22Rv1 (cell line): Measurements from ENCODE around the gene NAA30.

Experiments
- H3K27ac ChIP-seq: fragments of 450-650 bp; 2 replicates; pipeline ENCODE4 v1.5.1; 2017
- ZFX ChIP-seq: fragments of 450-650 bp; IDR thresholded peaks from 2 replicates; pipeline ENCODE4 v1.6.1; 2017; ENCODE audit warnings: antibody characterized with exemption, borderline replicate concordance
- TF ChIP-seq, protein P1 (sequence below): fragments of 450-650 bp; IDR thresholded peaks from 2 replicates; pipeline ENCODE4 v1.5.1; 2017; ENCODE audit warnings: mild to moderate bottlenecking

Gene NAA30

DNA sequence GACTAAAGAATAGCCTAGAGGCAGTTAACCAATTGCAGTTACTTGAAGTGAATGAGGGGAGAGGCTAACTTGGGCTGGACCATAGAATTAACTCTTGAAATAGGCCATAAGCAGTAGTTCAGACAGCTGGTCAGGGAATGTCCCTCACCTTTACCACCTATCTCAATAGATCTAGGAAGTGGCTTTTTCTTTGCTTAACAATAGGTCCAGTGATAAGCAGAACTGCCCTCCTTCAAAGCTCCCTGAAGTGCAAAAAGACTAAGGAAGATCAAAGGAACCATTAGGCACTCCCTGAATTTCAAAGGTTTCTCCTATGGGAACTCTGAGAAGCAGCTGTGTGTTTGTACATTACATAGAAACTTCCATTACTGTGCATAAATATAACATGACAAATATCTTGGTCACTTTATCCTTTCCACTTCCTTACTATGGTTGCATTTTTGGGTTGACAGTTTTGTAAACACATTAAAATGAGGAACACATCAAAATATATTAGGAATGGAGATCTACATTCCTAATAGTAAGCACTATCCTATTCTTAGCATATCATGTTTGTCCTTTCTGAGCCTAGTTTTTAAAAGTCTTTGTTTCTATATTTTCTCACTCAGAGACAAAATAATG lies 7.2 kb upstream of the NAA30 start:
- H3K27ac ChIP-seq: no peak overlapping the region
- TF ChIP-seq ZFX: no peak
- TF ChIP-seq, protein P1, sequence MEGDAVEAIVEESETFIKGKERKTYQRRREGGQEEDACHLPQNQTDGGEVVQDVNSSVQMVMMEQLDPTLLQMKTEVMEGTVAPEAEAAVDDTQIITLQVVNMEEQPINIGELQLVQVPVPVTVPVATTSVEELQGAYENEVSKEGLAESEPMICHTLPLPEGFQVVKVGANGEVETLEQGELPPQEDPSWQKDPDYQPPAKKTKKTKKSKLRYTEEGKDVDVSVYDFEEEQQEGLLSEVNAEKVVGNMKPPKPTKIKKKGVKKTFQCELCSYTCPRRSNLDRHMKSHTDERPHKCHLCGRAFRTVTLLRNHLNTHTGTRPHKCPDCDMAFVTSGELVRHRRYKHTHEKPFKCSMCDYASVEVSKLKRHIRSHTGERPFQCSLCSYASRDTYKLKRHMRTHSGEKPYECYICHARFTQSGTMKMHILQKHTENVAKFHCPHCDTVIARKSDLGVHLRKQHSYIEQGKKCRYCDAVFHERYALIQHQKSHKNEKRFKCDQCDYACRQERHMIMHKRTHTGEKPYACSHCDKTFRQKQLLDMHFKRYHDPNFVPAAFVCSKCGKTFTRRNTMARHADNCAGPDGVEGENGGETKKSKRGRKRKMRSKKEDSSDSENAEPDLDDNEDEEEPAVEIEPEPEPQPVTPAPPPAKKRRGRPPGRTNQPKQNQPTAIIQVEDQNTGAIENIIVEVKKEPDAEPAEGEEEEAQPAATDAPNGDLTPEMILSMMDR: no peak

DNA sequence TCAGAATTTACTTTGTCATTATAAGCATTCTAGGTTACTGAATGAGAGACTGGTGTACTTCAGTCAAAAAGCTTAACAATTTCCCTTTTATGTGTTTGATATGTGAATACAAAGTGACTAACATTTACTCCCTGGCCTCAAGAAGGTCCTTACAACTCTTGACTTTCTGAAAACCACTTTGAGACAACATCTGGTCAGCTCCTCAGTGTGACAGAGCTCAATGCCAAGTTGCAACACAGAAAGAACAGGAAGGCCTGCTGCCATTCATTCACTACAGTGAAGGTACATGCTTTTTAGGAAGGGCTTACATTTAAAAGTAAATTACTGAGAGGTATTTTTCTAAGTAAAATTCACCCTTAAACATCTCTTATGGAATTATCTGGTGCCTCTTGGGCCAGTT lies 2.3 kb upstream of the NAA30 start:
- no peak overlapping the region for H3K27ac ChIP-seq
- TF ChIP-seq, protein P1: no peak
- TF ChIP-seq ZFX: no peak

GRCh38 chr14:57389646-57390036 lies 745 bp upstream of the NAA30 start:
- H3K27ac ChIP-seq: peak overlapping the region; percentile 70
- TF ChIP-seq, protein P1: no peak
- TF ChIP-seq ZFX: no peak

DNA sequence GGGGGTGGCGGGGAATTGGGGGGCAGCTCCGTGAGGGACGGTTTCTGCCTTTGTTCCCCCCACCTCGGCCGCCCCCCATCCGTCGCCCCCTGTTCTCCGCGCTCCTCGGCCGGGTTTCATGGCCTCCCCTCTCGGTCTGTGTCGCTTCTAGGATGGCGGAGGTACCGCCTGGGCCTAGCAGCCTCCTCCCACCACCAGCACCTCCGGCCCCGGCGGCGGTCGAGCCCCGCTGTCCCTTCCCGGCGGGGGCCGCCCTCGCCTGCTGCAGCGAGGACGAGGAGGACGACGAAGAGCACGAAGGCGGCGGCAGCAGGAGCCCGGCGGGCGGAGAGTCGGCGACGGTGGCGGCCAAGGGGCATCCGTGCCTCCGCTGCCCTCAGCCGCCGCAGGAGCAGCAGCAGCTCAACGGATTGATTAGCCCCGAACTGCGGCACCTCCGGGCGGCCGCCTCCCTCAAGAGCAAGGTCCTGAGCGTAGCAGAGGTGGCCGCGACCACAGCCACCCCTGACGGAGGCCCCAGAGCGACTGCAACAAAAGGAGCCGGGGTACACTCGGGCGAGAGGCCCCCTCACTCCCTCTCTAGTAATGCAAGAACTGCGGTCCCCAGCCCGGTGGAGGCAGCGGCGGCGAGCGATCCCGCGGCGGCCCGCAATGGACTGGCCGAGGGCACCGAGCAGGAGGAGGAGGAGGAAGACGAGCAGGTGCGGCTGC lies 575 bp downstream of the NAA30 start:
- peak overlapping the region; percentile 70 for H3K27ac ChIP-seq

GRCh38 chr14:57391517-57392195 lies 1.3 kb downstream of the NAA30 start:
- 0 out of 2 replicates have a peak overlapping the region, but pooled peaks have one; percentile 70 for H3K27ac ChIP-seq
- no peak for TF ChIP-seq ZFX

More for the DNA sequence above, 575 bp downstream of the NAA30 start:
- TF ChIP-seq, protein P1: no peak

DNA sequence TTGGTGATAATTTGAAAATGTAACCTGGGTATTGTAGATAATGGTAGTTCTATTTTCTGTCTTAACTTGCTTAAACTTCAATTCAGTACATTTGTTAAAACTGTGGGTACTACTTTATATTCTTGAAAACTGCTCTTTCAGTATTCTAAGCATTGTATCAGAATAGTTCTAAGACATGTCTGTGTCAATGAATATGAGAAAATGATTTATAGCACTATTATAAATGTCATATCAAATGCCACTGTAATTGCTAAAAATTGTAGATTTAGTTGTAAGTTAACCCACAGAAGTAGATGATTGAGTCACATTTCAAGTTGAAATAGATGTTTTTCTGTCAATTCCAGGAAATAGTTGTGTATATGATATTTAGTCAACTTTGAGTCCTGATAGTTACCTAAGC lies 2.4 kb downstream of the NAA30 start:
- no peak for TF ChIP-seq ZFX
- TF ChIP-seq, protein P1: no peak

DNA sequence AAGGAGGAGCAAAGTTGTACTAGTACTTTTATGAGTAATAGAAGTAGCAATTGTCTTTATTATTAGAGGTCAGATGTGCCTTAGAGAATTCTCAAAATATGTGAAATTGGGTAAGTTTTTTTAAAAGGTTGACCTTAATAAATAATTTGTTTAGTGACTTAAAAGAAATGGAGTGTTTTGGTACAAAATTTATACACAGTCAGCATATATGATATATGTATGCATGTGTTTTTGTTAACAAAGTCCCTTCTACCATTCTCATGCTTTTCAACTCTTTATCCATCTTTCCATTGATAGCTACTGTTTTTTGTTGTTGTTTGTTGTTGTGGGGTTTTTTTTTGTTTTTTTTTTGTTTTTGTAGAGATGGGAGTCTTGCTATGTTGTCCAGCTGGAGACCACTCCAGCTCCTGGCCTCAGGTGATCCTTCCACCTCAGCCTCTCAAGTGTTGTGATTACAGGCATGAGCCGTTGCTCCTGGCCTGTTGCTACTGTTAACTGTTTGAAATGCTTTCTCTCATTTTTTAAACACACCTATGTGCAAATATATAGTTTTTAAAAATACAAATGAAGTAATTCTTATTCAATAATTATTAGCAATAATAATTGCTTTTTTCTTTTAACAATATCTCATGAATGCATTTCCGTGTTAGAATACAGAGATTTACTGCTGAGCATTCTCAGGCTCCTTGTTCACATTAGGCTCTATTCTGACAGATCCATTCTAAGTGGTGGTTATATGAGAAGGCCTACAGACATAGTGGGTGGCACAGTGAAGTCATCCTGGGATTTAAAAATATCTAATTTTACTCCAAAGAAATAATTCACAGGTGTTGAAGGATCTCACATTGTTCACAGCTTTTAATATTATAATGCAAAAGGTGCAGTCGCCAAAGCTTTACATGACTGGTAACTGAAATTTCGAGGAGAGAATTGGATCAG lies 10.4 kb downstream of the NAA30 start:
- TF ChIP-seq, protein P1: no peak
- TF ChIP-seq ZFX: no peak
- H3K27ac ChIP-seq: no peak overlapping the region

More for the DNA sequence above, 2.4 kb downstream of the NAA30 start:
- no peak overlapping the region for H3K27ac ChIP-seq
